COLO668 (cell line): ENCODE results near the gene ASTN2.

ENCODE experiments used
- DNase-seq: peaks from one replicate; lab custom pipeline; 2025; ENCODE audit not compliant: unreplicated experiment; lab: John Stamatoyannopoulos, UW

The ASTN2 gene

DNA sequence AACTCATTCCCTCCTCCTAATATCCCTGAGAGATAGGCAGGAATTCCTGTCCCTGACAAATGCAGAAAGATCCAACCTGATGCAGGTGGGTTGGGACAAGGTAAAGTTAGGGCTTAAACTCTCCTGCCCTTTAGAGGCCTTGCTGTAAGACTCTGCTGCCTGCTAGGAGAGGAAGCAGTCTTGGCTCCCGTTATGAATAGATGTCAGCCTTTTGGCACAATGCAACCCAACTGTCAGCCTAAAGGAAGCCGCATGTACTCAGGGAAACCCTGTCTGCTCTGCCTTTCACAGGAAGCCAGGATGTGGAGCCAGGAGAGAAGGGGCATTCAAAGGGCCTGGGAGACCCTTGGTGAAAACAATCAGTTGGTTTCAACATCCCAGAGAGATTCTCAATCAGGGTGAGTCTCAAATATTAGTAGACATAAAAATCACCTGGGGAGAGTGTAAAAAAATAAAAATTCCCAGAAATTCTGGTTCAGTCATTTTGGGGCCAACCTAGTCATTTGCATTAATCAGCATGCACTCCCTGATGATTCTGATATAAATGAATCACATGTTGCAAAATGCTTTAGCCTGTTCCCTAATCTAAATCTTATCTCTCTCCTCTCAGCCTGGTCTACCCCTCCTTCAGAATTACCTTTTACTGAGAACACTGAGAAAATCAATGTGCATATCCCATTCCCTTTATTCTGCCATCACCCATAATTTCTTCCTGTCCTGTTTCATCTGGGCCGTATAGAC, 864.0 kb downstream of the ASTN2 start:
- DNase-seq, result no peak

DNA sequence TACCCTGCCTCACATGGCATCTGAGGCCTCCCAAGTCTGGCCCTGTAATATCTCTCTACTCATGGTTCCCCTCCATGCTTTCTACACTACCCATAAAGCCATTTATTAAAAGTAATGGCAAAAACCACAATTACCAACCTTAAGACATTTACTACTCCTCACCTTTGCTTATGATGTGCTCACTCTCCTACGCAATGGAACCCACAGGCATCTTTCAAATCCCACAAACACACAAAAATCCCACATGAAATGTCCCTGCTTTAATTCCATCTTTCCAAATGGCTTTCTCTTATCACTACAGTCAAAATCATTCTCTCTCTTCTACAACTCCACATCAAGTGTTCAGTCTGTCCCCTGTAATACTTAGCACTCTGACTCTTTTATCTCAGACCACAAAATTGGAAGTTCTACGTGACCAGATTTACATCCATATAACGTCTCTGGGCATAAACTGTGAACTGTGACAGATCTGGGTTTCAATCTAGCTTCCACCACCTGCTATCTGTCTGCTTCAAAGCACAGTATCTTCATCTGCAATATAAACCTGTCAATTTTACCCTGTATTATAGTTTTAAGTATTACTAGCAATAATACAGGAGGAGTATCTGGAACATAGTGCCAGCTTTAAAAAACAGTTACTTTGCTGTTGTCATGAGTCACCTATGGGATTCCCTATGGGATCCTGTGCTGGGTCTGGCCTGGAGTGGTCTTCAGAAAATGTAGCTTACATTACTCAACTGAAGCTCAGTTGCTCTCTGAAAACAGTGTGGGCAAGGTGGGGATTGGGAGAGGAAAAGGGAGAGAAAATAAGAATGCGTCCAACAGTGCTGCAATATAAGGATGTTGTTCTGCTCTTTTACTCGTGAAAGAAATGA, 864.8 kb downstream of the ASTN2 start:
- no peak for DNase-seq

DNA sequence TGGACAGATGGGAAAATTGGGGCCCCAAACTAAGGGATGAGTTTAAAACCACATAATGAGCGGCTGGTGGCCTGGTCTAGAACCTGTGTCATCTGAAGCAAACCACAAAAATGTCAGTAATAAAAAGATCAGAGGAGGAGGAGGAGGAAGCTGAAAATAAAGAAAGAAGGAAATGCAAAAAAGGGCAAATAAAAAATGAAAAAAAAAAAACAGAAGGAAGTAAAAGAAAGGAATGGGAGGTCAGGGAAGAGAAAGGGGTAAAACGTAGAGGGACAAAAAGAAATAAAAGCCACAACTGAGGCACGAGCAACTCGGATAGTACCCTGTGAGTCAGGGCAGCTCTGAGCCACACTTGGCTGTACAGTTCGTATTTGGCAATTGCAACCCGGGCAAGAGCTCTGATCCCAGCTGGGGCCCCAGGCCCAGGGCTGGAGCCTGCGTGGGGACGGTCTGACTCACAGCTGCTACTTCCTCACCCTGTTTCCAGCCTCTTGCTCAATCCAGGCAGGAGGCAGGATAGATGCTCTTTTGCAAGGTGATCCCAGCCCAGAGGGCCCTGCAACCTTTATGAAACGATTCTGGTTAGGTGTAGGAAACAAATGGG, 865.7 kb downstream of the ASTN2 start:
- no peak for DNase-seq

DNA sequence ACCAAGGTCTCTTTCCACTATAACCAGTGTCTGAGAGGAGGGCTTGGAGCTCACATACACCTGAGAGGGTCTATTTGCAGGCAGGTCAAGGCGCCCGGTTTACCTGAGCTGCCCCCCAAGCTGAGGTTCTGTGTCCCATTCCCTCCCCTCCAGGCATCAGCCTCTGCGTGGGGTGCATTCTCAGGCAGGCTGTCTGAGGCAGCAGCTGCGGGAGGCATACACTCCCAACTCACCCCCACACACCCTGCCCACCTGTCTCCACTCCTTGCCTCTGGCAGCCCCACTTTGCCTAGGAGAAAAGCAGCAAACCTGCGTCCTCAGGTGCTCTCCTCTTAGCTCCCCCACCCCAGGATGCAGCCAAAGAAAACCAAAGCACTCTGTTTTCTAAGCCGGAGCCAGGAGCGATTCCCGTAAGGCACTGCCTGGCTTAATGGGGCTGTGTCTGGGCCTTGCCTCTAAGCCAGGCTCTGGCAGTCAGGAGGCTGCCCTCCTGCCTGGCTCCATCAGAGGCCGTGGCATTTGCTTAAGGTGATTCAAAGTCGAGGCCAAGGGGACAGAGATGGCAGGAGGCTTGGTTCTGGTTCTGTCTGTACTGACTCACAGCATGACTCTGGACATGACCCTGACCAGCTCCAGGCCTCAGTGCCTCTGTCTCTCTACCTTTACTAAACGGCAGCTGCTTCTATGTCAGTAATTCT, 867.0 kb downstream of the ASTN2 start:
- DNase-seq, result peak; percentile 9

DNA sequence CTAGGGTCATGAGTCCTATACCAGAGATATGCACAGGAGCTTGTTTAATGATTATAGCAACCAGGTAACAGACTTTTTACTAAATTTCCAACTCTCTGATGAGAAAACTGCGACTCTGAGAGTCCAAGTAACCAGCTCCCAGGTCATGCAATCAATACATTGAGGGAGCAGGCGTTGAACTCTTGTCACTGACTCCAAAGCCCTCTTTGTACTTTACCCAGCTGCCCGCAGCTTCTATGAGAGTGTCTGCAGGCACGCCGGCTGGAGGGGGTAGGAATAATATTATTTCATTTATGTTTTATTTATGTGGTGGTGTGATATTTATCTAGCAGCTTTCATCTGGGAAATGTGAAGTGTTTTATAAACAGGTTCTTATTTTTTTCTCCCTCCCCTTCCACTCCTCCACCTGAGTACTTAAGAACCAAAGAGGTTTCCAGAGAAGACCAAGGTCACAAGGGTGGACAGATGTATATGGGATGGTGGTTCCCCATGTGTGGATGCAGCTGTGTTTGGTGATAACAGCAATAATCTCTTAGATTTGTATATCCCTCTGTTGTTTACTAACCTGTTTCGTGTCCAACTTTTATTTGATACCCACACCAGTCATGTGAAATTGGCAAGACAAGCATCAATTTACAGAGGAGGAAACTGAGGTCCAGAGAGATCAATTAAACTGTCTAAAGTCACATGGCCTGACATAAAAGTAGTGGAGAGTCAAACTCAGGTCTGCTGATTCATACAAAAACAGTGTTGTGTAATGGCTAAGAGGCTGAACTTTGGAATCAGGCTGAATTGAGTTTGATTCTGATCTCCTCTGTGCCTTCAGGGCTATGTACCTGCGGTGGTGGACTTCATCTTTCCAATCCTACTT, 867.9 kb downstream of the ASTN2 start:
- no peak for DNase-seq

DNA sequence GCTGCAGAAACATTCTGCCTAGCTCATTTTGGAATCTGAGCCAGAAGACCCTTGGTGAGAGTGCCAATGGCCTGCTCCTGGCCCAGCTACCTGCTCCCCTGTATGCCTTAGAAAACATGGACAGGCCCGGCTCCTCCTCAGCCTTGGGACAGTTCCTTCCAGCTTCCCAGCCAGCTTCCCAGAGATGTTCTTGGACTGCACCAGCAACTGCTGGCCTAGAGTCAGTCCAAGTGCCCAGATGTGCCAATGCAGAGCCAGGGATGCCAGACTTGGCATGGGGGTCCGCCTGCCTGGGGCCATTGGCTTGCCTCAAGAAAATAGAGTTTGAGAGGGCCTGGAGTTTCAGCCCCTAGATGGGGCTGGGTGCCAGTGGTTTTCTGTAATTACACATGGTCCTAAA, 870.0 kb downstream of the ASTN2 start:
- DNase-seq, result no peak

DNA sequence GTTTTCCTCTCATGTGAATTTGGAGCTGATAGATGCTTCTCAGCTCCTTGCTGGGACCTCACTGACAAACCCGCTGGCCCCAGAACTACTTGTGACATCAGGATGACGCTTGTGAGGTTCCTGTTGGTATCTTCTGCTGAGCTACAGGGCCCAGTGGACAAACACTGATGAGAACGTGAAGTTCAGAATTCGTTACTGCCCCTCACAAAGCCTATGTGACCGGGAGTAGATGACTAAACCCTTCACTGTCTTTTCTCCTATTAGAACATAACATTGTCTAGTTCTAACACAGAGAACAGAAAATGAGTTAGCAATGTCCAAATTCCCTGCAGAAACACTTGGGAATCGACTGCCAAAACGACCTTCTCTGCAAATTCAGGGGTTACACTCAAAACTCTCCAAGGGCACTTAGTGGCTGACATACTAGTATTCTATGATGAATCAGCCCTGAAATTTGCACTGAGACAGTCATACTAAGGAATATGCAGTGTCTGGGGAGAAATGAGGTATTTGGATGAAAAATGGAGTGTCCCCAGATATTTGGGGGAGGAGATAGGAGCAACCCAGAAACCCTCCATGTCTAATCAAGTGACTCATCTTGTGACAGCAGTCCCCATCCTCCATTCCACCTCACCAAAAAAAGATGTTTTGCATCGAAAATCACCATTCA, 871.0 kb downstream of the ASTN2 start:
- no peak for DNase-seq

DNA sequence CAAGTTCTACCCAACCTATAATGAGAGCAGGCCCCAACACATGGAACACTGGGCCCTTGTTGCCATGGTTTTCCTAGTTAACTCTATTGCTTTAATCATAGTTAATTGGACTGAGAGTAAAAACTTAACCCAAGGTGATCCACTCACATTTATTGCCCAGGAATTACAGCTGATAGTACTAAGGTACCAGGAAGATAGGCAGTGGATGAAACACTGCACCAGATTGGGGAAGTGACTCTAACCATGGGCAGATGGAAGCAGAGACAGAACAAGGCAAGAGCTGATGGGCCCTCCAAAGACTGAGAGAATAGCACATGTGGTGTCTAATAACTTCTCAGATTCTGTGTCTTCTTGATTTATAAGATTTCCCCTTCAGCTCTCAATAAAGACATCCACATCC, 873.5 kb downstream of the ASTN2 start:
- DNase-seq, result no peak

DNA sequence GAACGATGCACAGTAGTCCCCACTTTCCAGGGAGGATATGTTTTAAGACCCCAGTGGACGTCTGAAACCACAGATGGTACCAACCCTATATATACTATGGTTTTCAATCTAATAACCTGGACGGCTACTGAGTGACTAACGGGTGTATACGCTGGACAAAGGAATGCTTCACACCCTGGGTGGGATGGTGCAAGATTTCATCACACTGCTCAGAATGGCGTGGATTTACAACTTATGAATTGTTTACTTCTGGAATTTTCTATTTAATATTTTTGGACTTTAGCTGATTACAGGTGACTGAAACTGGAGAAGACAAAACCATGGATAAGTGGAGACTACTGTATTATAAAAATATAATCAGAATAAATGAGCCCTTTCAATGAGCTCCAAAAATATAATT, 875.3 kb downstream of the ASTN2 start:
- DNase-seq, result no peak

DNA sequence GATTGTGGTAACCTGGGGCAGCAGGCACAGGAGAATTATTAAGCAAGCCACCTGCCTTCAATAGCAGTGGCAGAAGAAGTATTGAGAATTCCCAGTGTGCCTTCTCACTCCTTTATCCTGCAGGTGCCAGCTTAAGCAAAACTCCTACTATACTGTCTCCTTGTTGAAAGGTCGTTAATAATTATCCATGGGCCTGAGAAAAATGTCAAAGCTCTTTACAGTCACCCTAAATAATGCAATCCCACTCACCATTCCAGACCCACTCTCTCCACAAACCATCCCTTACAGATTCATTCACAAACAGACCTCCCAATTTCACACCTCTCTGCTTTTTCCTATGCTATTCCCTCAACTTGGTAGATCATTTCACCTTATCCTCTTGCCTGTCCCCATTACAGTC, 889.2 kb downstream of the ASTN2 start:
- no peak for DNase-seq

DNA sequence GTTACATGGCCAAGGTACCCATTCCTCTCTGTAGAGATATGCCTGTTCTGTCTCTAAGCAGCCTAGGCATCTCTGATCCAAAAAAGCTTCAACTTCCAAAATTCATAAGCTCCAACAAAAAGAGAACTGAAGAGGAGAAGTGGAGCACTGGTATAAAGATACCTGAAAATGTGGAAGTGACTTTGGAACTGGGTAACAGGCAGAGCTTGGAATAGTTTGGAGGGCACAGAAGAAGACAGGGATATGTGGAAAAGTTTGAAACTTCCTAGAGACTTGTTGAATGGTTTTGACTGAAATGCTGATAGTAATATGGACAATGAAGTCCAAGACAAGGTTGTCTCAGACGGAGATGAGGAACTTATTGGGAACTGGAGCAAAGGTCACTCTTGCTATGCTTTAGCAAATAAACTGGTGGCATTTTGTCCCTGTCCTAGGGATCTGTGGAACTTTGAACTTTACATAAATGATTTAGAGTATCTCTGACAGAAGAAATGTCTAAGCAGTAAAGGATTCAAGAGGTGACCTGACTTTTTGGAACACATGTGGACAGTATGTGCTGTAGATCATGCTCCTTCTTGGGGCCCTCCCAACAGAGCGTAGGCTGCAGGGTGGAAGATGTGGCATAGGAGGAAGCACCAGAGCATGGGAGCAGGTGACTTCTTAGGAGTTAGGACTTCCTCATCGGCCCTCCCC, 889.9 kb downstream of the ASTN2 start:
- DNase-seq, result no peak

DNA sequence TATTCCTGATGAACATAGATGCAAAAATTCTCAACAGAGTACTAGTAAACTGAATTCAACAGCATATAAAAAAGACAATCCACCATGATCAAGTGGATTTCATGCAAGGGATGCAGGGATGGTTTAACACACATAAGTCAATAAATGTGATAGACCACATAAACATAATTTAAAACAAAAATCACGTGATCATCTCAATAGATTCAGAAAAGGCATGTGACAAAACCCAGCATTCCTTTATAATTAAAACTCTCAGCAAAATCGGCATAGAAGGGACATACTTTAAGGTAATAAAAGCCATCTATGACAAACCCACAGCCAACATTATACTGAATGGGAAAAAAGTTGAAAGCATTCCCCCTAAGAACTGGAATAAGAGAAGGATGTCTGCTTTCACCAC, 894.6 kb downstream of the ASTN2 start:
- DNase-seq, result no peak

DNA sequence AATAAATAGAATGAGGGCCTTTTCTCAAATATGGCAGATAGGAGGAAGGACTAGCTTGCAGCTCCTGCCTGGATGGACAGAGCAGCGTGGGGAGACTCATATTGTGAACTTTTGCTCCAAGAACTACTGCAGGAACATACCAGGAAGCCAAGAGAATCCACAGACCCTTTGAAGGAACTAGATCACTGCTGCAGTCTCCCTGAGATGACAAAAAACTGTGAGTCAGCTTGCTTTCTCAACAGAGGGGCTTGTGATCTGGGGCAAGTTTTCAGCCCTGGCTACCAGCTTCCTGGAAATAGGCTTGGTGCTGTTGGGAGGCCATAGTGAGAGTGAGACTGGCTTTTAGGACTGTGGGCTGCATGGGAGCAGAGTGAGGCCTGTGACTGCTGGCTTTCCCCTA, 898.4 kb downstream of the ASTN2 start:
- no peak for DNase-seq

DNA sequence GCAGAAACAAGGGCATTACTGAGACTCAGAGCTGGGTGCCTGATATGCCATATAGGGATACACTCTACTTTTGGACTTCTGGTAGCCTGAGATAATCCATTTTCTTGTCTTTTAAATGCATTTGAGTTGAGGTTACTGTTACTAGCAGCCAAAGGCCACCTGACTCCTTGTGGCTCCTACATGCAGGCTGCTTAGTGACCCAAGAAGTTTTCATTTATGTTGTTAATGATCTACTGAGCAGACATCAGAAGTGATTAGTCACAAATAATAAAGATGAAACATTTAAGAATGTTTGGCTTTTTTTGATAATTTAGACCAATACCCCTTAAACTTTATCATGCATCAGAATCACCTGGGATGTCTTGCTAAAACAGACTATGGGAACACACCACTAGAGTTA, 899.3 kb downstream of the ASTN2 start:
- DNase-seq, result no peak

DNA sequence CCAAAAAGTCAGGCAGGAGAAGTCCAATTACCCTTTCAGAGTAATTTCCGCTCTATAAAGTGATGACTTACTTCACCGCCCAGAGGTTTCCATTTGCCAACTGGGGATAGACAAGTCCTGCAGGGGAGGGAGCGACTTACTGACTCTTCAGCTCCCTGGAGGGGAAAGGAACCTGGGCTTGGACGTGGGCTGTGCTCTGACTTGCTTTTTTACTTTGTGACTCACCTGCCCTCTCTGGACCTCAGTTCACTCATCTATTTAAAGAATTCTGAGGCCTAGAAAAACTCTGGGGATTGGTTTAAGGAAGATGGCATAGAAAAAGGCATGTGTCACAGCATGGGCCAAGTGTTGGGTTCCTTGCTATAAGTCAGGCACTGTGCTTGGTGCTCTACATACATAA, 908.2 kb downstream of the ASTN2 start:
- DNase-seq, result no peak

DNA sequence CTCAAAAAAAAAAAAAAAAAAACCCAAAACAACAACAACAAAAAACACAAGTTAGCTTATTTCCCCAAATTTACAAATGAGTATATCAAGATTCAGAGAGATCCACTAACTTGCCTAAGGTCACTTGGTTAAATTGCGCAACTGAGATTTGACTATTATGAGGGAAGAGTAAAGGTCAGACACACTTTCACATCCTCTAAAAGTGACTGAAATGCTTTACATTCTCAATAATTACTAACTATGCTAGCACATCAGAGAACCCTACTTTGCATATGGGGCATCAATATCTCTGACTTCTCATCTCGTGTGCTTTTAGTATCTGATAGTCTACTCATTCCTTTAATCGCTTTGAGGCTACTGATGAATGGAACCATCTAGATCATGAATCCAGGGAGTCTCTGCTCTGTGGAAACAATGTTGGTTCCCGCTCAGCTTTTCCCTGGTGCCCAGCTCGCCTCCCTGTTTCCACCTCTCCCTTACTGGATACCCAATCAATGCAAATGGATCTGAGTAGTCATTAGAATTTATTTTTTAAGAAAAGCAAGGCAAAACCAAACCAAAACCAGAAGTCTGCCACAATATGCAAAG, 909.9 kb downstream of the ASTN2 start:
- no peak for DNase-seq

DNA sequence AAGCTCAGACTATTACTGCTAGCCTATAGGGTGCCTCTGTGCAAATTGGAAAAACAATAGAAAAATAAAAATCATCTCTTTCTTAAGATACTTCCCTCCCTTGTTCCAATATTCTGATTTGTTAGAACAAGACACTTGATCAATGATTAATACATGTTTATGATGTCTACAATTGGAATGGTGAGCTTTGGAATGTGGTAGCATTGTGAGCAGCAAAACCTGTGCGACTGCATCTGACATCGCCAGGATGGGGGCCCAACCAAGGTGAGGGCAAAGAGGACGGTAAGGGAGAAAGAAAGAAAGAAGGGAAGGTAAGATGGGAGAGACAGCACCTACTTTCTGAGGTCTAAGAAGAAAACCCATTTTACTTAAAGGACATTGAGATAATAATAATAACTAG, 910.8 kb downstream of the ASTN2 start:
- DNase-seq, result no peak

DNA sequence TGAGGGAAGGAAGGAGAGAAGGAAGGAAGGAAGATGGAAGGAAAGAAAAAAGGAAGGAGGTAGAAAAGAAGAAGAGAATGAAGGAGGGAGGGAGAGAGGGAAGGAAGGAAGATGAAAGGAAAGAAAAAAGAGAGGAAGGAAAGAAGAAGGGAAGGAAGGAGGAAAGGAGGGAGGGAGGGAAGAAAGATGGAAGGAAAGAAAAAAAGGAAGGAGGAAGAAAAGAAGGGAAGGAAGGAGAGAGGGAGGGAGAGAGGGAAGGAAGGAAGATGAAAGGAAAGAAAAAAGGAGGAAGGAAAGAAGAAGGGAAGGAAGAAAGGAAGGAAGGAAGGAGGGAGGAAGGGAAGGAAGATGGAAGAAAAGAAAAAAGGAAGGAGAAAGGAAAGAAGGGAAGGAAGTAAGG, 912.1 kb downstream of the ASTN2 start:
- DNase-seq, result no peak

DNA sequence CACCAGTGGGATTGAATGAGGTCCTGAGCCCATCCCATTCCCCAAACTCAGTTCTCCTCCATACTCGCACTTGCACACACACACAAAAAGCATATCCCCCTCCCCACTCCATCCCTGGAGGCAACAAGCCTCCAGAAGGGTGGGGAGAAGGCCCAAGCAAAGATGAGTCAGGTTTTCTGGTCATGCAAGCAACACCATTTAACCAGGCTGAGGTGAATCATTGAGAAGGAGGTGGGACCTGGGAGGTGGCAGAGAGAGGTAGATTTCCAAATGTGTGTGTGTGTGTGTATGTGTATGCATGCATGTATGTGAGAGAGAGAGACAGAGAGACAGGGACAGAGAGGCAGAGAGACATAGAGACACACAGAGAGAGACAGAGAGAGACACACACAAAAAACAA, 913.0 kb downstream of the ASTN2 start:
- no peak for DNase-seq
